ENCODE measurements around the gene ZNF516. TPM values are rescaled to one million over a fixed set of nuclear protein-coding genes. Genes with fewer than 3 reads are reported as not detected.

ZNF516 gene
- total RNA-seq, 1 donor from 2014 or later = 26.1 TPM

DNA sequence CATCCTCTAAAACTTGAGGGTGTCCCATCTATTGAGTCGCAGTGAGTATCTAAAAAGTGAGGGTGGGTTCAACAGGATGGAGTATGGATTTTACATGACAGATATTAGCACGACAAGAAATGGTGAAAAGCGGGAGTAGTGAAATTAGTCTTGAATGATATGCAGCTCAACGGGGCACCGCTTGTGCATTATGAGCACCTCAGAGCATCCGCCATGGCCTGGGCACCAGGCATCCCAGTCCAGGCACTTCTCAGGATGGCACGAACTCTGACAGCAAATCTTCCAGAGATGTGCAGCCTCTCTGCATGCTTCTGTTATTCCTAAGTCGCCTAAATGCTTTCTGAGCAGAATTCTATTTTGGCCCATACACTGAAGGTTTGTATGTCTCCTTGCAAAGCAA, 57.1 kb downstream of the ZNF516 start:
- Mint-ChIP-seq H3K27me3 (ENCODE audit: low read depth) (no peaks in the 10 kb centered on the region), H3K4me1 (ENCODE audit: low read depth) (peaks cover 10% of the 10 kb centered on the region), H3K9me3 (ENCODE audit: low read depth) (no peaks in the 10 kb centered on the region), H3K36me3 (ENCODE audit: low read depth) (peaks cover 14% of the 10 kb centered on the region), H3K4me3 (ENCODE audit: unreplicated experiment) (no peak overlapping the region), H3K27ac (ENCODE audit: unreplicated experiment) (no peak overlapping the region)
- no peak for DNase-seq (ENCODE audit: low spot score)
- TF ChIP-seq, protein P1, sequence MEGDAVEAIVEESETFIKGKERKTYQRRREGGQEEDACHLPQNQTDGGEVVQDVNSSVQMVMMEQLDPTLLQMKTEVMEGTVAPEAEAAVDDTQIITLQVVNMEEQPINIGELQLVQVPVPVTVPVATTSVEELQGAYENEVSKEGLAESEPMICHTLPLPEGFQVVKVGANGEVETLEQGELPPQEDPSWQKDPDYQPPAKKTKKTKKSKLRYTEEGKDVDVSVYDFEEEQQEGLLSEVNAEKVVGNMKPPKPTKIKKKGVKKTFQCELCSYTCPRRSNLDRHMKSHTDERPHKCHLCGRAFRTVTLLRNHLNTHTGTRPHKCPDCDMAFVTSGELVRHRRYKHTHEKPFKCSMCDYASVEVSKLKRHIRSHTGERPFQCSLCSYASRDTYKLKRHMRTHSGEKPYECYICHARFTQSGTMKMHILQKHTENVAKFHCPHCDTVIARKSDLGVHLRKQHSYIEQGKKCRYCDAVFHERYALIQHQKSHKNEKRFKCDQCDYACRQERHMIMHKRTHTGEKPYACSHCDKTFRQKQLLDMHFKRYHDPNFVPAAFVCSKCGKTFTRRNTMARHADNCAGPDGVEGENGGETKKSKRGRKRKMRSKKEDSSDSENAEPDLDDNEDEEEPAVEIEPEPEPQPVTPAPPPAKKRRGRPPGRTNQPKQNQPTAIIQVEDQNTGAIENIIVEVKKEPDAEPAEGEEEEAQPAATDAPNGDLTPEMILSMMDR (IDR thresholded peaks at IDR 0.05) = no peak

DNA sequence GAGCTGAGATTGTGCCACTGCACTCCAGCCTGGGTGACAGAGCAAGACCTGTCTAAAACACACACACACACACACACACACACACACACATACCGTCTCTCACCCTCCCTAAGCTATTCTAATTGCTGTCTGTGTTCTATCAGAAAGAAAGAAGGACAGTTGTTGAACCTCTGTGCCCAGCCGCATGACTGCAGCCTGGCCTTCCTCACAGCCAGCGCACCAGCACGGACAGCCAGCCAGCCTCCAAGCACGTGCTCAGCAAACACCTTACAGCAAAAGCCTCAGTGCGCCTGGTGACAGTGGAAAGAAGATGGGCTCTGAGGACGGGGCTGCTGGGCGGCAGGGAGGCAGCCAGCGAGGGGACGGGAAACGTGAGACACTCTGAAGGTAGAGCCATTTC, 58.0 kb downstream of the ZNF516 start:
- H3K4me3 Mint-ChIP-seq (ENCODE audit: unreplicated experiment) = no peak overlapping the region
- no peak overlapping the region for H3K27ac Mint-ChIP-seq (ENCODE audit: unreplicated experiment)
- no peaks in the 10 kb centered on the region for H3K27me3 Mint-ChIP-seq (ENCODE audit: low read depth)
- TF ChIP-seq, protein P1 (IDR thresholded peaks at IDR 0.05) = no peak
- H3K9me3 Mint-ChIP-seq (ENCODE audit: low read depth) = no peaks in the 10 kb centered on the region
- H3K4me1 Mint-ChIP-seq (ENCODE audit: low read depth) = peaks cover 10% of the 10 kb centered on the region
- H3K36me3 Mint-ChIP-seq (ENCODE audit: low read depth) = peaks cover 15% of the 10 kb centered on the region
- peak; percentile 75 for DNase-seq (ENCODE audit: low spot score)

GRCh38 chr18:76436342-76436741, 58.7 kb downstream of the ZNF516 start:
- Mint-ChIP-seq H3K4me3 (ENCODE audit: unreplicated experiment) (no peak overlapping the region), H3K36me3 (ENCODE audit: low read depth) (peaks cover 18% of the 10 kb centered on the region), H3K27ac (ENCODE audit: unreplicated experiment) (no peak overlapping the region), H3K4me1 (ENCODE audit: low read depth) (peaks cover 10% of the 10 kb centered on the region), H3K9me3 (ENCODE audit: low read depth) (no peaks in the 10 kb centered on the region), H3K27me3 (ENCODE audit: low read depth) (no peaks in the 10 kb centered on the region)
- TF ChIP-seq, protein P1 (IDR thresholded peaks at IDR 0.05) = no peak
- no peak for DNase-seq (ENCODE audit: low spot score)

- Mint-ChIP-seq H3K27ac (ENCODE audit: unreplicated experiment) (no peak overlapping the region), H3K4me1 (ENCODE audit: low read depth) (peaks cover 18% of the 10 kb centered on the region), H3K9me3 (ENCODE audit: low read depth) (no peaks in the 10 kb centered on the region), H3K36me3 (ENCODE audit: low read depth) (peaks cover 14% of the 10 kb centered on the region), H3K4me3 (ENCODE audit: unreplicated experiment) (no peak overlapping the region), H3K27me3 (ENCODE audit: low read depth) (no peaks in the 10 kb centered on the region)
- TF ChIP-seq, protein P1 (IDR thresholded peaks at IDR 0.05) = peak; percentile 20
- no peak for DNase-seq (ENCODE audit: low spot score)
Measured at GRCh38 chr18:76435316-76435989, 59.6 kb downstream of the ZNF516 start.

- TF ChIP-seq, protein P1 (IDR thresholded peaks at IDR 0.05) = no peak
- no peak overlapping the region for H3K4me3 Mint-ChIP-seq (ENCODE audit: unreplicated experiment)
- no peaks in the 10 kb centered on the region for H3K9me3 Mint-ChIP-seq (ENCODE audit: low read depth)
- H3K36me3 Mint-ChIP-seq (ENCODE audit: low read depth) = peaks cover 14% of the 10 kb centered on the region
- peak; percentile 75 for DNase-seq (ENCODE audit: low spot score)
- H3K27me3 Mint-ChIP-seq (ENCODE audit: low read depth) = no peaks in the 10 kb centered on the region
- no peak overlapping the region for H3K27ac Mint-ChIP-seq (ENCODE audit: unreplicated experiment)
- H3K4me1 Mint-ChIP-seq (ENCODE audit: low read depth) = peaks cover 23% of the 10 kb centered on the region
Measured at GRCh38 chr18:76434452-76434851, 60.6 kb downstream of the ZNF516 start.

Measured in chondrocyte (in vitro differentiated cells).